ENCODE results near the gene SPPL2B.
A peak's percentile ranks its signal among the peaks of the same experiment; 100 is the strongest.
"Not testable (repeated sequence)": the region's sequence is repeated elsewhere in the genome, so short reads cannot be mapped to it uniquely, and the experiment has no call there.

The SPPL2B gene

DNA sequence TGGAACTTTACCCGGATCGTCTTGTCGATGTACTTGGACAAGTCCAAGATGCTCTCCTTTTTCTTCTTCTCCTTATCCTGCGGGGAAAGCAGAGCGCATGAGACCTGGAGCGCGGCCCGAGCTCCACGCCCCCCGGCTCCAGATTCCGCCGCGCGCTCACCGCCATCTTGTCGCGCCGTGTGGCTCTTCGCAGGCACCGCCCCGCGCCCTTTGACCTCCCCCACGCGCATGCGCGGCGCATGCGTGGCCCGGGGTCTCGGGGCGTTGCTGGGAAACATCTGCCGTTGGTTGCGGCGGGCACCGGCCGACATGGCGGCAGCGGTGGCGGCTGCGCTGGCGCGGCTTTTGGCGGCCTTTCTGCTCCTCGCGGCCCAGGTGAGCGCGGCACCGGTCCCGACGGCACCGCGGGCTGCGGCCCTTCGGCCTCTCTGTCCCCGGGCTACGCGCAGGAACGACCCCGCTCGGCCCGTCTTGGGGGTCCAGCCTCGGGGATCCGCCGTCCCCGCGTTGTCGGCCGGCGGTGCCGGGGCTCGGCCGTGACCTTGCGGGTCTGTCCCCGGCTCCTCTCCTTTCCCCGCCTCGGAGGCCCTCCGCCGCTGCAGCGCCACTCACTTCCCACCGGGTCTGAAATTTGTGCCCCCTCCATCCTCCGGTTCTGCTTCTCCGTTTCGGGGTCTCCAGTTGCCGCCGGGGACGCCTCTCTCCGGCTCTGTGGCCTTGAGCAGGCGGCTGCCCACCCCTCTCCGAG lies at the start of gene SPPL2B, which contains the start of gene LSM7:
SPPL2B (plus strand) TSS at position 284 of the 748 bp plus-strand sequence; CDS start at position 310, 26 bp downstream.
LSM7 (minus strand) TSS at position 186 of the 748 bp plus-strand sequence; CDS start at position 166, 20 bp downstream.
- H3K4me1 ChIP-seq (ENCODE audit: control insufficient read depth in 1 of 2, insufficient read depth in 2 of 2, low read length in 2 of 2), result peaks cover under 1 to 61% of the 10 kb centered on the region in 2 donors
- H3K36me3 ChIP-seq (ENCODE audit: control insufficient read depth in 1 of 2, insufficient read depth in 2 of 2, low read length in 2 of 2), result peaks cover 0 to 12% of the 10 kb centered on the region in 2 donors
- no peaks in the 10 kb centered on the region for H3K27me3 ChIP-seq (ENCODE audit: low read depth, low read length)
- H3K4me3 ChIP-seq (ENCODE audit: low read depth in 1 of 2, low read length in 2 of 2), result peak within 1 kb of the TSS; percentile 86 to 96
- peak within 1 kb of the TSS; percentile 63 for H3K27ac ChIP-seq (ENCODE audit: low read length)
- H3K9me3 ChIP-seq (ENCODE audit: control insufficient read depth in 1 of 2, low read length in 2 of 2), result no peaks in the 10 kb centered on the region

- no peaks in the 10 kb centered on the region for H3K9me3 ChIP-seq (ENCODE audit: control insufficient read depth in 1 of 2, low read length in 2 of 2)
- H3K4me1 ChIP-seq (ENCODE audit: control insufficient read depth in 1 of 2, insufficient read depth in 2 of 2, low read length in 2 of 2), result peaks cover 0 to 18% of the 10 kb centered on the region in 2 donors
- no peaks in the 10 kb centered on the region for H3K27me3 ChIP-seq (ENCODE audit: low read depth, low read length)
- H3K36me3 ChIP-seq (ENCODE audit: control insufficient read depth in 1 of 2, insufficient read depth in 2 of 2, low read length in 2 of 2), result peaks cover 0 to 5% of the 10 kb centered on the region in 2 donors
- H3K4me3 ChIP-seq (ENCODE audit: low read depth in 1 of 2, low read length in 2 of 2), result no peak overlapping the region
- H3K27ac ChIP-seq (ENCODE audit: low read length), result no peak overlapping the region
Observed at GRCh38 chr19:2280633-2281264, 47.7 kb upstream of the SPPL2B start.

DNA sequence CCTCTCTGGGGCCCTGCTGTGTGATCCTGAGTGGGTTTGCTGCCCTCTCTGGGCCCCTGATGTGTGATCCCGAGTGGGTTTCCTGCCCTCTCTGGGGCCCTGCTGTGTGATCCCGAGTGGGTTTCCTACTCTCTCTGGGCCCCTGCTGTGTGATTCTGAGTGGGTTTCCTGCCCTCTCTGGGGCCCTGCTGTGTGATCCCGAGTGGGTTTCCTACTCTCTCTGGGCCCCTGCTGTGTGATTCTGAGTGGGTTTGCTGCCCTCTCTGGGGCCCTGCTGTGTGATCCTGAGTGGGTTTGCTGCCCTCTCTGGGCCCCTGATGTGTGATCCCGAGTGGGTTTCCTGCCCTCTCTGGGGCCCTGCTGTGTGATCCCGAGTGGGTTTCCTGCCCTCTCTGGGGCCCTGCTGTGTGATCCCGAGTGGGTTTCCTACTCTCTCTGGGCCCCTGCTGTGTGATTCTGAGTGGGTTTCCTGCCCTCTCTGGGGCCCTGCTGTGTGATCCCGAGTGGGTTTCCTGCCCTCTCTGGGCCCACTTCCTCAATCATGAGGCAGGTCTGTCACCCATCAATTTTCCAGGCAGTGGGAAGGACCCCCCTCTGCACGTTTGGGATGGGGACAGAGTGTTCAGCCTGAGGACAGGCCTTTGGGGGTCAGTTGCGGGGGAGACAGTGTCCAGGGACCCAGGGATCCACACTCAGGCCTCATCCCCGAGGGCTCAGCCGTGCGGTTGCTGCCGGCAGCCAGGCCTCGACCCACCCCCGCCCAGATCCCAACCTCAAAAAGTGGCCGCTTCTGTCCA lies 47.0 kb upstream of the SPPL2B start:
- not testable (repeated sequence) for H3K27ac ChIP-seq (ENCODE audit: low read length); H3K27me3 ChIP-seq (ENCODE audit: low read depth, low read length); H3K36me3 ChIP-seq (ENCODE audit: control insufficient read depth in 1 of 2, insufficient read depth in 2 of 2, low read length in 2 of 2); H3K9me3 ChIP-seq (ENCODE audit: control insufficient read depth in 1 of 2, low read length in 2 of 2)
- Histone ChIP-seq H3K4me1 (ENCODE audit: control insufficient read depth in 1 of 2, insufficient read depth in 2 of 2, low read length in 2 of 2) (peaks cover 0 to 10% of the 10 kb centered on the region in 2 donors), H3K4me3 (ENCODE audit: low read depth in 1 of 2, low read length in 2 of 2) (peak overlapping the region in 1 of 2 donors; percentile 46)

DNA sequence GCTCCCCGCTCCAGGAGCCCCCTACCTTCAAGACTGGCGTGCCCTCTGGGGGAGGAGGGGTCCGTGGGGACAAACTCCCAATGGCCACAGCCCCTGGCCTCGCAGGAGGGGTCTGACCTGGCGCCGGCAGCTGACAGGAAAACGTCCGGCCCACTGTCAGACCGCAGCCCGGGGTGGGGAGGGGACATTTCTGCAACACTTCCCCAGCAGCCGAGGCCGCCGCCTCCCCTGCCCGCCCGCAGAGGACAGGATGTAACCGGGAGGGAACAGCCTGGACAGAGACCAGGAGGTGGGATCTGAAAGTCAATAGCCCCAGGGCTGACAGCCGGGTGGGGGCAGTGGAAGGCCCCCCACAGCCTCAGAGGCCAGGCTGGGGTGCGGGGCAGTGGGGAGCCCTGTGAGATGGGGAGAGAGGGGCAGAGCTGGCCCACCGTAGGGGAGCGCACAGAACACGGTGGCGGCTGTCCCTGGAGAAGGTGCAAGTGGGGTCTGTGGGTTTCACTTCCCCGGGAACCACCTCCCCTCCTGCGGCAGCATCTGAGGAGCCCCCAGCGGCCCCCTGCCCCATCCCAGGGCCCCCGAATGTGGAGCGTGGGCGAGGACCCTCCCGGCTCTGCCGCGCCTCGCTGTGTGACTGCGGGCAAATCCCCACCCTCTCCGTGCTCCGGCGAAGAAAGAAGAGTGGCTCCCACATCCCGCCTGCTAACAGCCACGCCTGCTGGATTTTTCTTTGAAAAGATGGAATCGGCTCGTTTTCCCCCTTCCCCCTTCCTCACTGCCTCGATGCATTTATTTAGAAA lies 46.2 kb upstream of the SPPL2B start, which contains the start of gene PEAK3:
PEAK3 (minus strand) TSS at position 114 of the 800 bp plus-strand sequence. CDS start 1,244 bp downstream, outside the sequence.
- H3K4me3 ChIP-seq (ENCODE audit: low read depth in 1 of 2, low read length in 2 of 2), result peak within 1 kb of the TSS; percentile 16 to 46
- no peaks in the 10 kb centered on the region for H3K27me3 ChIP-seq (ENCODE audit: low read depth, low read length)
- H3K9me3 ChIP-seq (ENCODE audit: control insufficient read depth in 1 of 2, low read length in 2 of 2), result no peaks in the 10 kb centered on the region
- peaks cover 0 to 8% of the 10 kb centered on the region in 2 donors for H3K4me1 ChIP-seq (ENCODE audit: control insufficient read depth in 1 of 2, insufficient read depth in 2 of 2, low read length in 2 of 2)
- no peak within 1 kb of the TSS for H3K27ac ChIP-seq (ENCODE audit: low read length)
- no peaks in the 10 kb centered on the region for H3K36me3 ChIP-seq (ENCODE audit: control insufficient read depth in 1 of 2, insufficient read depth in 2 of 2, low read length in 2 of 2)

GRCh38 chr19:2282862-2283237 lies 45.6 kb upstream of the SPPL2B start:
- H3K27me3 ChIP-seq (ENCODE audit: low read depth, low read length), result no peaks in the 10 kb centered on the region
- no peaks in the 10 kb centered on the region for H3K9me3 ChIP-seq (ENCODE audit: control insufficient read depth in 1 of 2, low read length in 2 of 2)
- peaks cover 0 to 8% of the 10 kb centered on the region in 2 donors for H3K4me1 ChIP-seq (ENCODE audit: control insufficient read depth in 1 of 2, insufficient read depth in 2 of 2, low read length in 2 of 2)
- no peaks in the 10 kb centered on the region for H3K36me3 ChIP-seq (ENCODE audit: control insufficient read depth in 1 of 2, insufficient read depth in 2 of 2, low read length in 2 of 2)
- peak overlapping the region in 1 of 2 donors; percentile 46 for H3K4me3 ChIP-seq (ENCODE audit: low read depth in 1 of 2, low read length in 2 of 2)
- no peak overlapping the region for H3K27ac ChIP-seq (ENCODE audit: low read length)

DNA sequence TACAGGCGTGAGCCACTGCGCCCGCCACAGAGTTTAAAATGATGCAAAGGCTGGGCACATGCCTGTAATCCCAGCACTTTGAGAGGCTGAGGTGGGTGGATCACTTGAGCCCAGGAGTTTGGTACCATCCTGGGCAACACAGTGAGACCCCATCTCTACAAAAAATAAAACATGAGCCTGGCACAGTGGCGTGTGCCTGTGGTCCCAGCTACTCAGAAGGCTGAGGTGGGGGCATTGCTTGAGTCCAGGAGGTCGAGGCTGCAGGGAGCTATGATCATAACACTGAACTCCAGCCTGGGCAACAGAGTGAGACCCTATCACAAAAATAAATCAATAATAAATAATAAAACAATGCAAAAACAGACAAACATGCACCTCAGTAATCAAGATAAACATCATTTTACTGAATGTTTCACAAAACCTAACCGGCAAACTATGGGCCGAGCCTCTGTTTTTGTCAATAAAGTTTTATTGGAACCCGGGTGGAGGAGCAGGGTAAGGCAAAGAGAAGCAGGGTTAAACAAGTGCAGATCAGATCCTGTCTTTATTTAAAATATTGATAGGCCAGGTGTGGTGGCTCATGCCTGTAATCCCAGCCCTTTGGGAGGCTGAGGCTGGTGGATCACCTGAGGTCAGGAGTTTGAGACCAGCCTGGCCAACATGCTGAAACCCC lies 44.5 kb upstream of the SPPL2B start:
- Histone ChIP-seq H3K4me1 (ENCODE audit: control insufficient read depth in 1 of 2, insufficient read depth in 2 of 2, low read length in 2 of 2) (peaks cover 0 to 8% of the 10 kb centered on the region in 2 donors), H3K27me3 (ENCODE audit: low read depth, low read length) (peaks cover 3% of the 10 kb centered on the region), H3K27ac (ENCODE audit: low read length) (no peak overlapping the region), H3K36me3 (ENCODE audit: control insufficient read depth in 1 of 2, insufficient read depth in 2 of 2, low read length in 2 of 2) (no peaks in the 10 kb centered on the region), H3K4me3 (ENCODE audit: low read depth in 1 of 2, low read length in 2 of 2) (no peak overlapping the region), H3K9me3 (ENCODE audit: control insufficient read depth in 1 of 2, low read length in 2 of 2) (no peaks in the 10 kb centered on the region)

DNA sequence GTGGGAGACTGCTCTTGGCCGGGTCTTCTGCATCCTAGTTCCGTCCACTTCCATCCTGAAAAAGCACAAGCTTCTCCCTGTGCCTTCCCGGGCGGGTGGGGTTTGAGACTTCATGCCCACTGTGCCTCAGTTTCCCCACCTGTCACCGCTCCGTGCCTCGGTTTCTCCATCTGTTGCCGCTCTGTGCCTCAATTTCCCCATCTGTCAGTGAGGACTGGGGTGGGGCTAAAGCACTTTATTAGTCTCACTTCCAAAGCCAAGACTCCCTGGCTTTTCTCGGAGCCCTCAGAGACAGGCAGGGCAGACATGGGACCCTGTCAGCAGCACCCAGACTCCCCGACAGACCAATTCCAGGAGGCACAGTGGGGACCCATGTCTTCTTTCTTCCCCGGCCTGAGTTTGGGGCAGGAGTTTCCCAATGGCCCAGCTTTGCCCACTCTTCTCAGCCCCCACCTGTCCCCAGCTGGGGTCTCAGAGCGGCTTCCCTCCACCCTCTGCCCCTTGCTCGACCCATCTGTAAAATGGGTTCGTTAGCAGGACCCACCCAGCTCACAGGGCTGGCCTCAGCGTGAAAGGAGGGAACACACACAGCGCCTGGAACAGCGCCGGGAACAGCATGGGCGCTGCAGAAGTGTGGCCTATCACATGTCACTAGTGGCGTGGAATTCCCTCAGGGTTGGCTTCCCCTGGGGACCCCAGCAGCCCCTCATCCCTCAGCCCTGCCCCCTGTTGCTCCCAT lies 41.9 kb upstream of the SPPL2B start:
- Histone ChIP-seq H3K4me3 (ENCODE audit: low read depth in 1 of 2, low read length in 2 of 2) (no peak overlapping the region), H3K27me3 (ENCODE audit: low read depth, low read length) (peaks cover 14% of the 10 kb centered on the region), H3K27ac (ENCODE audit: low read length) (no peak overlapping the region), H3K4me1 (ENCODE audit: control insufficient read depth in 1 of 2, insufficient read depth in 2 of 2, low read length in 2 of 2) (peaks cover 0 to 31% of the 10 kb centered on the region in 2 donors), H3K36me3 (ENCODE audit: control insufficient read depth in 1 of 2, insufficient read depth in 2 of 2, low read length in 2 of 2) (no peaks in the 10 kb centered on the region), H3K9me3 (ENCODE audit: control insufficient read depth in 1 of 2, low read length in 2 of 2) (no peaks in the 10 kb centered on the region)

GRCh38 chr19:2287585-2288337 lies 40.7 kb upstream of the SPPL2B start:
- Histone ChIP-seq H3K4me1 (ENCODE audit: control insufficient read depth in 1 of 2, insufficient read depth in 2 of 2, low read length in 2 of 2) (peaks cover 0 to 26% of the 10 kb centered on the region in 2 donors), H3K27me3 (ENCODE audit: low read depth, low read length) (peaks cover 14% of the 10 kb centered on the region), H3K4me3 (ENCODE audit: low read depth in 1 of 2, low read length in 2 of 2) (no peak overlapping the region), H3K36me3 (ENCODE audit: control insufficient read depth in 1 of 2, insufficient read depth in 2 of 2, low read length in 2 of 2) (no peaks in the 10 kb centered on the region), H3K27ac (ENCODE audit: low read length) (no peak overlapping the region), H3K9me3 (ENCODE audit: control insufficient read depth in 1 of 2, low read length in 2 of 2) (no peaks in the 10 kb centered on the region)

GRCh38 chr19:2288338-2288817 lies 40.1 kb upstream of the SPPL2B start:
- Histone ChIP-seq H3K27ac (ENCODE audit: low read length) (no peak overlapping the region), H3K27me3 (ENCODE audit: low read depth, low read length) (peaks cover 14% of the 10 kb centered on the region), H3K9me3 (ENCODE audit: control insufficient read depth in 1 of 2, low read length in 2 of 2) (no peaks in the 10 kb centered on the region), H3K4me1 (ENCODE audit: control insufficient read depth in 1 of 2, insufficient read depth in 2 of 2, low read length in 2 of 2) (peaks cover 0 to 26% of the 10 kb centered on the region in 2 donors), H3K36me3 (ENCODE audit: control insufficient read depth in 1 of 2, insufficient read depth in 2 of 2, low read length in 2 of 2) (no peaks in the 10 kb centered on the region), H3K4me3 (ENCODE audit: low read depth in 1 of 2, low read length in 2 of 2) (no peak overlapping the region)

Data from muscle layer of duodenum (tissue), 2 donors.